Stimulated activated naive CD8-positive, alpha-beta T cell treated with anti-CD3 and anti-CD28 coated beads, Interleukin-15, Interleukin-2, amounts not matched to agents 100 ng/mL and 50 ng/mL, for 24 hours (primary cell): ENCODE results near the gene CD320.

Source experiments
- H3K27ac Mint-ChIP-seq: one replicate; pipeline ENCODE4 v1.8.0; 2021; ENCODE audit warnings: mild to moderate bottlenecking, mixed read lengths
- H3K27me3 Mint-ChIP-seq: one replicate; pipeline ENCODE4 v1.8.0; 2021; ENCODE audit warnings: mixed read lengths
- H3K36me3 Mint-ChIP-seq: one replicate; pipeline ENCODE4 v1.8.0; 2021; ENCODE audit warnings: low read depth, mixed read lengths
- H3K4me1 Mint-ChIP-seq: one replicate; pipeline ENCODE4 v1.8.0; 2021; ENCODE audit warnings: low read depth, mixed read lengths
- H3K4me3 Mint-ChIP-seq: one replicate; pipeline ENCODE4 v1.8.0; 2021; ENCODE audit warnings: mild to moderate bottlenecking, mixed read lengths
- H3K9me3 Mint-ChIP-seq: one replicate; pipeline ENCODE4 v1.8.0; 2021; ENCODE audit warnings: mixed read lengths

Gene CD320

DNA sequence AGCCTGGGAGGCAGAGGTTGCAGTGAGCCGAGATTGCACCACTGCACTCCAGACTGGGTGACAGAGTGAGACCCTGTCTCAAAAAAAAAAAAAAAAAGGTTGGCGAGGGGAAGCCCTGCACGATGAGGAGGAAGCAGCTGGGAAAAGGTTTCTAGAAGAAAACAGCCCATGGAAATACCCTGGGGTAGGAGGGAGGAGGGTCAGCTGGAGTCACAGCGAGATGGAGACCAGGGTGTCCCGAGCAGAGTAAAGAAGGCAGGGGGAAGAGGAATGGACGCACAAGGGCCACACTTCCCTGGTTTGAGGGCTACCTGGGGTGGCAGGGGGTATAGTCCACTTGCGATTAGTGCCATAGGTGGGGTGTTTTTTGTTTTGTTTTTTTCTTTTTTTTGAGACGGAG lies 28.5 kb upstream of the CD320 start:
- Mint-ChIP-seq H3K27ac (no peak overlapping the region), H3K9me3 (no peaks in the 10 kb centered on the region), H3K27me3 (peaks cover 38% of the 10 kb centered on the region), H3K4me3 (no peak overlapping the region), H3K4me1 (peaks cover 10% of the 10 kb centered on the region), H3K36me3 (no peaks in the 10 kb centered on the region)

DNA sequence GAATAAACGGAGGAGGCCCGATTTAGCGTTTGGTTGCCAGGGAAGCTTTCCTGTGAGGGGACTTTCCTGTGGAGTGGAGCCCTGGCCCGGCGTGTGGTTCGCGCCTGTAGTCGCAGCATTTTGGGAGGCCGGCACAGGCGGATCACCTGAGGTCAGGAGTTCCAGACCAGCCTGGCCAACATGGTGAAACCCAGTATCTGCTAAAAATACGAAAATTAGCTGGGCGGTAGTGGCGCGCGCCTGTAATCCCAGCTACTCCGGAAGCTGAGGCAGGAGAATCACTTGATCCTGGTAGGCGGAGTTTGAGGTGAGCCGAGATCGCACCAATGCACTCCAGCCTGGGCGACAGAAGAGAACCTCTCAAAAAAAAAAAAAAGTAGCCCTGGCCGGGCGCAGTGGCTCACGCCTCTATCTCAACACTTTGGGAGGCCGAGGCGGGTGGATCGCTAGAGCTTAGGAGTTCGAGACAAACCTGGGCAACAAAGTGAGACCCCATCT lies 28.0 kb upstream of the CD320 start:
- Mint-ChIP-seq H3K4me3 (peak overlapping the region; percentile 60), H3K36me3 (no peaks in the 10 kb centered on the region), H3K4me1 (peaks cover 9% of the 10 kb centered on the region), H3K9me3 (no peaks in the 10 kb centered on the region), H3K27me3 (peaks cover 37% of the 10 kb centered on the region), H3K27ac (no peak overlapping the region)

DNA sequence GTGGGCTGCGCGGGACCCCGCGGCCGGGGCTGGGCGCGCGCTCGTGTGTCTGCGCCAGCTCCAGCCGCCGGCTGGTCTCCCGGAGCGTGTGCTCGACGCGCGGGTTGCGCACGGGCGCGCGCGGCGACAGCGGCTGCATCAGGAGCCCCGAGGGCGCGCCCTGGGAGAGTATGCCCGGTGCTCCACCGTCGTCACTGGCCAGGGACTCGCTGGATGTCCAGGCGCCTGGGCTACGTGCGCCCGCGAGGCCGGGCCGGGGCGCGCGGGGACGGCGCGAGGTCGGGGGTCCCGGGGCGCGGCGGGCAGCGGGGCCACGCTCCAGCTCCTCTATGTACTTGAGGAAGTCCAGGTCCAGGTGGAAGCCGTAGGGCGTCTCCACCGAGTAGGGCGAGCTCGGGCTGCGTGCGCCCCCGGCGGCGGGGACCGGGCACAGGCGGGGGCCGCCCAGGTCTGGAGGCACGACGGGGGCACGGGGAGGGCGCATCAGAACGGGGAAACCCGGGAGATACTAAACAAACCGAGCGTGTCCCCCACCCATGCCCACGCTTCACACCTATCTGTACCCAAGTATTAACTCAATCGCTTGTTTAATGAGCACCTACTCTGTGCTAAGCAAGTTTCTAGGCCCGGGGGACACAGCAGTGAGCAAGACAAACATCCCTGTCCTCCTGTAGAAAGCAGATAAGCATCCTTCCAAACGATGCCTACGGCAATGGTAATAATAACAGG lies 27.3 kb upstream of the CD320 start:
- Mint-ChIP-seq H3K27me3 (peaks cover 33% of the 10 kb centered on the region), H3K4me1 (peaks cover 7% of the 10 kb centered on the region), H3K4me3 (peak overlapping the region; percentile 60), H3K27ac (no peak overlapping the region), H3K36me3 (no peaks in the 10 kb centered on the region), H3K9me3 (no peaks in the 10 kb centered on the region)

GRCh38 chr19:8334458-8335342 lies 26.5 kb upstream of the CD320 start:
- Mint-ChIP-seq H3K4me1 (peaks cover 4% of the 10 kb centered on the region), H3K27ac (no peak overlapping the region), H3K36me3 (no peaks in the 10 kb centered on the region), H3K27me3 (peaks cover 31% of the 10 kb centered on the region), H3K4me3 (no peak overlapping the region), H3K9me3 (no peaks in the 10 kb centered on the region)

- Mint-ChIP-seq H3K36me3 (no peaks in the 10 kb centered on the region), H3K4me1 (peaks cover 4% of the 10 kb centered on the region), H3K27me3 (peaks cover 29% of the 10 kb centered on the region), H3K27ac (no peak overlapping the region), H3K4me3 (peak overlapping the region; percentile 20), H3K9me3 (no peaks in the 10 kb centered on the region)
Measured at GRCh38 chr19:8333767-8334457, 25.8 kb upstream of the CD320 start.

DNA sequence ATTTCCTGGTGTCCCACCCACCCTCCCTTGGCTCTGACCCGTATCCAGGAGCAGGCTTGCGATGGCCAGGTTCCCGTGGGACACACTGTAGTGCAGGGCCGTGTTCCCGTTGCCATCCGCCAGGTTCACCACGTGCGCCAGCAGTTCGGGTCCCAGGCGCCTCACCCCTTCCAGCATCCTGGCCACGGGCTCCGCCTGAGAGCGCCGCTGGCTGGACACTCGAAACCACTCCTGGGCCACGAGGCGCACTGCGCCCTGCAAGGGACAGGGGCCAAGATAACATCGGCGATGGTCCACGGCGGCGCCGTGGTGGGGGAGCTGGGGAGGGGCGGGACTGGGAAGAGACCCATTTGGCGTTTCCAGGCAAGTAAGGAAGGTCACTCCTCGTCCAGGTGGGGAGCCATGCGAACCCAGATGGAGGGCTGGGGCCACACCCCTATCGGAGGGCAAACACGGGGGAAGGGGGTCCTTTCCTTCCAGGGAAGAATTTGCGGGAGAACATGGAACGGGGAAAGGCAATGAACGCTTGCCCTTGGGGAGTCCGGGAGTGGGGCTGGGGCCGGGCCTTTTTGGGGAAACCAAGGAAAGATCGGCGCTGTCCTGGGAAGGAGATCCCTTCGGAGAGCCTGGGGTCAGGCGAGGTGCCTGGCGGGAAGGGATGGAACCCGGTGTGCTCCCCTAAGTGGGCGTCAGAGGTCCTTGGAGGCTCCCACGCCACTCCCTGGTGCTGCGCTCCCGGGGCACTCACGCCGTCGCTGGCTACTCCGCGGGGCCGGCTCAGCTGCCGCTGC lies 25.0 kb upstream of the CD320 start:
- no peaks in the 10 kb centered on the region for H3K36me3 Mint-ChIP-seq
- H3K4me1 Mint-ChIP-seq = peaks cover 4% of the 10 kb centered on the region
- H3K4me3 Mint-ChIP-seq = no peak overlapping the region
- no peaks in the 10 kb centered on the region for H3K9me3 Mint-ChIP-seq
- no peak overlapping the region for H3K27ac Mint-ChIP-seq
- H3K27me3 Mint-ChIP-seq = peaks cover 25% of the 10 kb centered on the region

- Mint-ChIP-seq H3K27me3 (peaks cover 13% of the 10 kb centered on the region), H3K27ac (no peak overlapping the region), H3K9me3 (no peaks in the 10 kb centered on the region), H3K4me1 (peaks cover 4% of the 10 kb centered on the region), H3K4me3 (no peak overlapping the region), H3K36me3 (no peaks in the 10 kb centered on the region)
Measured at GRCh38 chr19:8331263-8331845, 23.2 kb upstream of the CD320 start.

- Mint-ChIP-seq H3K36me3 (no peaks in the 10 kb centered on the region), H3K4me1 (no peaks in the 10 kb centered on the region), H3K27me3 (peaks cover 8% of the 10 kb centered on the region), H3K4me3 (no peak overlapping the region), H3K9me3 (no peaks in the 10 kb centered on the region), H3K27ac (no peak overlapping the region)
Measured at GRCh38 chr19:8329996-8330395, 21.8 kb upstream of the CD320 start.

DNA sequence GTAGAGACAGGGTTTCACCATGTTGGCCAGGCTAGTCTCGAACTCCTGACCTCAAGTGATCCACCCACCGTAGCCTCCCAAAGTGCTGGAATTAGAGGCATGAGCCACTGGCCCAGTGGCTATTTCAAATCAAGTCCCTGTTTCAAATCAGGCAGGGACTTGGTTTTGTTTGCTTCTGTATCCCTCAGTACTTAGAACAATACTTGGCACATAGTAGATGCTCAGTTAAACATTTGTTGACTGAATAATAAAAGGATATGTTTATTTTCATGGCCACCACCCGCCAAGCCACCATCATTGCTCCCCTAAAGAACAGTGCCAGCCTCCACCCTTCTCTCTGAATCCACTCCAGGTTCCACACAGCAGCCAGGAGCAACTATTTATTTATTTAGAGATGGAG lies 17.3 kb upstream of the CD320 start:
- Mint-ChIP-seq H3K36me3 (peaks cover 26% of the 10 kb centered on the region), H3K27me3 (no peaks in the 10 kb centered on the region), H3K4me3 (no peak overlapping the region)

GRCh38 chr19:8324186-8325050 lies 16.3 kb upstream of the CD320 start:
- H3K9me3 Mint-ChIP-seq = no peaks in the 10 kb centered on the region
- H3K36me3 Mint-ChIP-seq = peaks cover 31% of the 10 kb centered on the region
- H3K27me3 Mint-ChIP-seq = no peaks in the 10 kb centered on the region
- H3K4me1 Mint-ChIP-seq = peaks cover 25% of the 10 kb centered on the region
- no peak overlapping the region for H3K27ac Mint-ChIP-seq
- H3K4me3 Mint-ChIP-seq = no peak overlapping the region

More for the DNA sequence above, 17.3 kb upstream of the CD320 start:
- H3K4me1 Mint-ChIP-seq = peaks cover 15% of the 10 kb centered on the region
- H3K27ac Mint-ChIP-seq = no peak overlapping the region
- no peaks in the 10 kb centered on the region for H3K9me3 Mint-ChIP-seq

GRCh38 chr19:8323781-8324185 lies 15.6 kb upstream of the CD320 start:
- peaks cover 31% of the 10 kb centered on the region for H3K36me3 Mint-ChIP-seq
- no peaks in the 10 kb centered on the region for H3K9me3 Mint-ChIP-seq
- H3K4me3 Mint-ChIP-seq = peak overlapping the region; percentile 96
- H3K27me3 Mint-ChIP-seq = no peaks in the 10 kb centered on the region
- H3K27ac Mint-ChIP-seq = no peak overlapping the region
- H3K4me1 Mint-ChIP-seq = peaks cover 31% of the 10 kb centered on the region

- Mint-ChIP-seq H3K9me3 (no peaks in the 10 kb centered on the region), H3K27me3 (no peaks in the 10 kb centered on the region), H3K36me3 (peaks cover 32% of the 10 kb centered on the region), H3K27ac (peak overlapping the region; percentile 99), H3K4me1 (peaks cover 32% of the 10 kb centered on the region), H3K4me3 (peak overlapping the region; percentile 96)
Measured at GRCh38 chr19:8322638-8322997, 14.5 kb upstream of the CD320 start.

GRCh38 chr19:8321986-8322637 lies 14.0 kb upstream of the CD320 start:
- Mint-ChIP-seq H3K4me1 (peaks cover 32% of the 10 kb centered on the region), H3K36me3 (peaks cover 35% of the 10 kb centered on the region), H3K27ac (peak overlapping the region; percentile 99), H3K27me3 (no peaks in the 10 kb centered on the region), H3K9me3 (no peaks in the 10 kb centered on the region), H3K4me3 (peak overlapping the region; percentile 96)
